Osteocyte (in vitro differentiated cells): ENCODE data around the gene DPP10. TPM values are rescaled to one million over a fixed set of nuclear protein-coding genes. Genes with fewer than 3 reads are reported as not detected.

Source experiments
- DNase-seq: peaks from one replicate; pipeline ENCODE4 v3.0.0; 2021; ENCODE audit warnings: mixed read lengths; ENCODE audit not compliant: unreplicated experiment; ENCODE audit errors: extremely low spot score
- H3K27ac Mint-ChIP-seq: one replicate; pipeline ENCODE4 v1.8.0; 2021; ENCODE audit warnings: mild to moderate bottlenecking, mixed read lengths; ENCODE audit not compliant: unreplicated experiment
- H3K27me3 Mint-ChIP-seq: one replicate; pipeline ENCODE4 v1.8.0; 2021; ENCODE audit warnings: mixed read lengths; ENCODE audit not compliant: unreplicated experiment
- H3K36me3 Mint-ChIP-seq: one replicate; pipeline ENCODE4 v1.8.0; 2021; ENCODE audit warnings: mixed read lengths; ENCODE audit not compliant: unreplicated experiment
- H3K4me1 Mint-ChIP-seq: one replicate; pipeline ENCODE4 v1.8.0; 2021; ENCODE audit warnings: mixed read lengths; ENCODE audit not compliant: unreplicated experiment
- H3K4me3 Mint-ChIP-seq: one replicate; pipeline ENCODE4 v1.8.0; 2021; ENCODE audit warnings: mild to moderate bottlenecking, moderate library complexity, mixed read lengths; ENCODE audit not compliant: unreplicated experiment
- H3K9me3 Mint-ChIP-seq: one replicate; pipeline ENCODE4 v1.8.0; 2021; ENCODE audit warnings: mixed read lengths; ENCODE audit not compliant: unreplicated experiment
- CTCF ChIP-seq: fragments of 200-600 bp; sonication (generic); IDR thresholded peaks from 2 replicates; pipeline ENCODE4 v1.5.0; 2021; ENCODE audit warnings: antibody characterized with exemption, mild to moderate bottlenecking, moderate library complexity
- total RNA-seq: library from RNA; stranded (reverse); gene quantifications from 2 replicates; pipeline ENCODE4 v1.2.1, GENCODE V29; 2021

The DPP10 gene
- total RNA-seq, 1 donor from 2014 or later, result not detected

- no peaks in the 10 kb centered on the region for H3K4me1 Mint-ChIP-seq
- H3K27ac Mint-ChIP-seq, result no peak overlapping the region
- H3K9me3 Mint-ChIP-seq, result peaks cover 10% of the 10 kb centered on the region
- H3K36me3 Mint-ChIP-seq, result no peaks in the 10 kb centered on the region
- H3K4me3 Mint-ChIP-seq, result no peak overlapping the region
- DNase-seq, result no peak
- TF ChIP-seq CTCF, result no peak
- H3K27me3 Mint-ChIP-seq, result no peaks in the 10 kb centered on the region
Measured at GRCh38 chr2:115763601-115764000, 1321.2 kb downstream of the DPP10 start.

GRCh38 chr2:115771516-115771915 lies 1329.1 kb downstream of the DPP10 start:
- H3K36me3 Mint-ChIP-seq, result no peaks in the 10 kb centered on the region
- H3K27me3 Mint-ChIP-seq, result no peaks in the 10 kb centered on the region
- peaks cover 4% of the 10 kb centered on the region for H3K9me3 Mint-ChIP-seq
- no peak for TF ChIP-seq CTCF
- H3K4me3 Mint-ChIP-seq, result no peak overlapping the region
- H3K27ac Mint-ChIP-seq, result no peak overlapping the region
- no peaks in the 10 kb centered on the region for H3K4me1 Mint-ChIP-seq
- no peak for DNase-seq

- no peaks in the 10 kb centered on the region for H3K4me1 Mint-ChIP-seq
- TF ChIP-seq CTCF, result no peak
- no peak overlapping the region for H3K4me3 Mint-ChIP-seq
- no peaks in the 10 kb centered on the region for H3K27me3 Mint-ChIP-seq
- H3K9me3 Mint-ChIP-seq, result peaks cover 4% of the 10 kb centered on the region
- no peaks in the 10 kb centered on the region for H3K36me3 Mint-ChIP-seq
- no peak overlapping the region for H3K27ac Mint-ChIP-seq
- no peak for DNase-seq
Measured at GRCh38 chr2:115774361-115774760, 1331.9 kb downstream of the DPP10 start.

GRCh38 chr2:115779085-115779632 lies 1336.7 kb downstream of the DPP10 start:
- TF ChIP-seq CTCF, result no peak
- Mint-ChIP-seq H3K27ac (no peak overlapping the region), H3K36me3 (no peaks in the 10 kb centered on the region), H3K4me3 (no peak overlapping the region), H3K27me3 (no peaks in the 10 kb centered on the region), H3K9me3 (peaks cover 8% of the 10 kb centered on the region), H3K4me1 (no peaks in the 10 kb centered on the region)
- no peak for DNase-seq

- TF ChIP-seq CTCF, result no peak
- no peak for DNase-seq
- H3K4me1 Mint-ChIP-seq, result no peaks in the 10 kb centered on the region
- H3K27ac Mint-ChIP-seq, result no peak overlapping the region
- H3K4me3 Mint-ChIP-seq, result no peak overlapping the region
- H3K36me3 Mint-ChIP-seq, result no peaks in the 10 kb centered on the region
- H3K9me3 Mint-ChIP-seq, result peaks cover 31% of the 10 kb centered on the region
- no peaks in the 10 kb centered on the region for H3K27me3 Mint-ChIP-seq
Measured at GRCh38 chr2:115782286-115782685, 1339.8 kb downstream of the DPP10 start.
